GM13976 (cell line): Measurements from ENCODE around the gene PARD3.

Experiments
- DNase-seq: peaks from one replicate; pipeline ENCODE4 v3.0.0; 2012; ENCODE audit warnings: low spot score
- CTCF ChIP-seq: IDR thresholded peaks from 2 replicates; pipeline ENCODE4 v1.5.1; 2012; ENCODE audit warnings: borderline replicate concordance, mild to moderate bottlenecking; ENCODE audit not compliant: insufficient read depth; ENCODE audit errors: extremely low read depth, missing control alignments, control extremely low read depth
- in situ Hi-C: fragments of 300-500 bp; cut with MboI; formaldehyde crosslinking; loops from one replicate; pipeline ENCODE4 v1.12.0; 2022; ENCODE audit warnings: low sequenced_read_pairs, mixed read lengths, inconsistent platforms; ENCODE audit not compliant: unreplicated experiment

Gene PARD3

GRCh38 chr10:34139559-34139958 lies 675.5 kb downstream of the PARD3 start:
- in situ Hi-C loops: no loop called here
- no peak for DNase-seq
- no peak for TF ChIP-seq CTCF

- no peak for DNase-seq
- TF ChIP-seq CTCF: no peak
- in situ Hi-C loops: no loop called here
Measured at GRCh38 chr10:34137955-34138354, 677.1 kb downstream of the PARD3 start.

GRCh38 chr10:34137201-34137600 lies 677.9 kb downstream of the PARD3 start:
- TF ChIP-seq CTCF: no peak
- no peak for DNase-seq
- in situ Hi-C loops: no loop called here

GRCh38 chr10:34135515-34135914 lies 679.6 kb downstream of the PARD3 start:
- no peak for DNase-seq
- in situ Hi-C loops: no loop called here
- TF ChIP-seq CTCF: no peak

- in situ Hi-C loops: no loop called here
- no peak for TF ChIP-seq CTCF
- no peak for DNase-seq
Measured at GRCh38 chr10:34134602-34135001, 680.5 kb downstream of the PARD3 start.

- in situ Hi-C loops: no loop called here
- TF ChIP-seq CTCF: no peak
Measured at GRCh38 chr10:34133406-34133805, 681.7 kb downstream of the PARD3 start.

GRCh38 chr10:34131152-34131551 lies 683.9 kb downstream of the PARD3 start:
- no peak for DNase-seq
- TF ChIP-seq CTCF: no peak
- in situ Hi-C loops: no loop called here

More at GRCh38 chr10:34133406-34133805, 681.7 kb downstream of the PARD3 start:
- DNase-seq: no peak
